ENCODE measurements around the gene NCAM1.

Gene NCAM1

GRCh38 chr11:113082341-113082955 is 121.2 kb downstream of the NCAM1 start:
- TF ChIP-seq CTCF (IDR thresholded peaks at IDR 0.05) = no peak

GRCh38 chr11:113083571-113083970 is 122.4 kb downstream of the NCAM1 start:
- no peak for TF ChIP-seq CTCF (IDR thresholded peaks at IDR 0.05)

GRCh38 chr11:113084297-113084696 is 123.1 kb downstream of the NCAM1 start:
- TF ChIP-seq CTCF (IDR thresholded peaks at IDR 0.05) = no peak

- TF ChIP-seq CTCF (IDR thresholded peaks at IDR 0.05) = no peak
Observed at GRCh38 chr11:113085446-113085845, 124.2 kb downstream of the NCAM1 start.

GRCh38 chr11:113087706-113088105 is 126.5 kb downstream of the NCAM1 start:
- TF ChIP-seq CTCF (IDR thresholded peaks at IDR 0.05) = no peak

GRCh38 chr11:113090716-113091480 is 129.7 kb downstream of the NCAM1 start:
- TF ChIP-seq CTCF (IDR thresholded peaks at IDR 0.05) = no peak

GRCh38 chr11:113091481-113091780 is 130.2 kb downstream of the NCAM1 start:
- TF ChIP-seq CTCF (IDR thresholded peaks at IDR 0.05) = no peak
